Stomach (tissue), 9 donors: ENCODE results near the gene PFDN2. TPM values are rescaled to one million over a fixed set of nuclear protein-coding genes. Genes with fewer than 3 reads are reported as not detected.

Source experiments
- DNase-seq, 2 donors: peaks; one replicate each; pipeline versions ENCODE4 v3.0.0 to v3.0.0-alpha.2; 2013 to 2019
- H3K27ac ChIP-seq, 5 donors: fragments of 200-600 bp in 4 of 5; sonication (generic) in 4 of 5; one replicate each; pipeline ENCODE4 v1.5.1; 2013 to 2019; ENCODE audit warnings: mild to moderate bottlenecking in 1 of 5, moderate library complexity in 1 of 5
- H3K27me3 ChIP-seq, 3 donors: fragments of 200-600 bp; sonication (generic); one replicate each; pipeline ENCODE4 v1.5.1; 2017 to 2019; ENCODE audit warnings: mixed run types in 1 of 3
- H3K36me3 ChIP-seq, 4 donors: fragments of 200-600 bp; sonication (generic); 1 replicate in 3 of 4; 2 replicates in 1 of 4; pipeline ENCODE4 v1.5.1; 2016 to 2019
- H3K4me1 ChIP-seq, 4 donors: fragments of 200-600 bp; sonication (generic); one replicate each; pipeline ENCODE4 v1.5.1; 2016 to 2019
- H3K4me3 ChIP-seq, 4 donors: fragments of 200-600 bp; sonication (generic) in 3 of 4; one replicate each; pipeline ENCODE4 v1.5.1; 2016 to 2019; ENCODE audit warnings: mild to moderate bottlenecking in 1 of 4
- H3K9me3 ChIP-seq, 4 donors: fragments of 200-600 bp; sonication (generic); one replicate each; pipeline ENCODE4 v1.5.1; 2016 to 2019
- CTCF ChIP-seq, 7 experiments: fragments of 450-650 bp in 4 of 7; fragments of 200-600 bp in 3 of 7; sonication (generic) in 3 of 7; IDR thresholded peaks; one replicate each; pipeline ENCODE4 v1.5.1; 2016 to 2019; ENCODE audit warnings: antibody characterized with exemption in 7 of 7, control low read depth in 2 of 7, mild to moderate bottlenecking in 1 of 7
- EP300 ChIP-seq: sonication (generic); formaldehyde crosslinking; IDR thresholded peaks from one replicate; pipeline ENCODE4 v1.6.1; 2017; ENCODE audit warnings: antibody characterized with exemption
- POLR2A ChIP-seq, 4 donors: fragments of 450-650 bp; IDR thresholded peaks; one replicate each; pipeline ENCODE4 v1.6.1; 2016; ENCODE audit warnings: antibody characterized with exemption in 4 of 4, control low read depth in 2 of 4, mild to moderate bottlenecking in 1 of 4, moderate library complexity in 1 of 4
- POLR2AphosphoS5 ChIP-seq, 3 donors: sonication (generic); formaldehyde crosslinking; IDR thresholded peaks; one replicate each; pipeline ENCODE4 v1.6.1; 2016; ENCODE audit warnings: antibody characterized with exemption in 3 of 3
- WGBS, 5 donors: extraction: QIAGEN DNeasy Blood & Tissue Kit in 3 of 5; methylation state at CpG; one replicate each; pipeline versions ENCODE4 v1.1.5 to v1.1.7; 2013 to 2018; 5-methylcytosine and 5-hydroxymethylcytosine counted together
- intact Hi-C: fragments of 100-400 bp; cut with DNase I; formaldehyde crosslinking; loops from one replicate; pipeline ENCODE4 v1.15.1; 2023; ENCODE audit warnings: low total_unique reads
- polyA plus RNA-seq, 3 donors: library from polyadenylated mRNA; stranded (reverse); fragments of 200-250 nt; gene quantifications; one replicate each; pipeline ENCODE4 v1.2.3, GENCODE V29; 2013
- total RNA-seq, 5 donors: library from RNA; depleted of rRNA; stranded (reverse); fragments of >200 nt; gene quantifications; one replicate each; pipeline versions ENCODE4 v1.1.0 to v1.2.3, GENCODE V29; 2014 to 2016
- donor health status: healthy with polysubstance abuse.
- donor health status: Bipolar disorder and iron deficiency.
- donor health status: healthy.

Gene PFDN2
- total and polyA plus RNA-seq, 8 donors: 11.6 to 166 (median 59.4) TPM; not detected in 2

GRCh38 chr1:161162052-161162451 is 44.2 kb upstream of the PFDN2 start:
- TF ChIP-seq POLR2A (IDR thresholded peaks at IDR 0.05) (no peak), CTCF (IDR thresholded peaks at IDR 0.05) (no peak), POLR2AphosphoS5 (IDR thresholded peaks at IDR 0.05) (no peak), EP300 (no peak)

DNA sequence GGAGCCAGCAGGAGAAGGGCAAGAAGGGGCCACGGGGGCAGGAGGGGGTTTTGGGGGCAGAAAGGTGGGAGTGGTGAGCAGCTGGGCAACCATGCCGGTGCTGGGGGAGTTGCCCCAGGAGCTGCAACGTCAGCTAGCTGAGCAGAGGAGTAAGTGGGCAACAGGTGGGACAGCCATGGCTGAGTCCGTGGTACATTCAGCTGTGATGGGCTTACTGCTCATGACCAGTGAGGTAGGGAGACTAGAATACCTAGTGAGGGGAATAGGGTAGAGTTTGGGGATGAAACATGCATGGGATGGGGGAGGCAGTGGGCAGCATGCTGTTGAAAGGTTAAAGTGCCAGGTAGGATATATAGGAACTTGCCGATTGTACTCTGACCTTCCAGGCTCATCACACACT is 43.8 kb upstream of the PFDN2 start:
- WGBS, 5 donors: 83 to 92% (median 89%) methylated on average over 5 of the region's 5 CpGs
- intact Hi-C loops: no loop called here
- Histone ChIP-seq H3K9me3 (no peaks in the 10 kb centered on the region), H3K4me1 (peaks cover 31 to 58% (median 52%) of the 10 kb centered on the region in 4 donors), H3K4me3 (no peak overlapping the region), H3K27ac (peak overlapping the region in 2 of 5 donors; percentile 6 to 22), H3K27me3 (no peaks in the 10 kb centered on the region), H3K36me3 (peaks cover 9 to 68% (median 59%) of the 10 kb centered on the region in 4 donors)
- no peak for TF ChIP-seq EP300
- TF ChIP-seq POLR2A (IDR thresholded peaks at IDR 0.05): no peak
- no peak for TF ChIP-seq CTCF (IDR thresholded peaks at IDR 0.05)
- no peak for TF ChIP-seq POLR2AphosphoS5 (IDR thresholded peaks at IDR 0.05)
- DNase-seq: no peak

More at GRCh38 chr1:161162052-161162451, 44.2 kb upstream of the PFDN2 start:
- H3K4me3 ChIP-seq: no peak overlapping the region
- no peak for DNase-seq
- H3K9me3 ChIP-seq: no peaks in the 10 kb centered on the region
- no peak overlapping the region for H3K27ac ChIP-seq
- H3K4me1 ChIP-seq: peaks cover 34 to 62% (median 56%) of the 10 kb centered on the region in 4 donors
- 76 to 82% (median 79%) methylated on average over 7 of the region's 7 CpGs for WGBS, 5 donors
- intact Hi-C loops: no loop called here
- no peaks in the 10 kb centered on the region for H3K27me3 ChIP-seq
- peaks cover 9 to 66% (median 55%) of the 10 kb centered on the region in 4 donors for H3K36me3 ChIP-seq

DNA sequence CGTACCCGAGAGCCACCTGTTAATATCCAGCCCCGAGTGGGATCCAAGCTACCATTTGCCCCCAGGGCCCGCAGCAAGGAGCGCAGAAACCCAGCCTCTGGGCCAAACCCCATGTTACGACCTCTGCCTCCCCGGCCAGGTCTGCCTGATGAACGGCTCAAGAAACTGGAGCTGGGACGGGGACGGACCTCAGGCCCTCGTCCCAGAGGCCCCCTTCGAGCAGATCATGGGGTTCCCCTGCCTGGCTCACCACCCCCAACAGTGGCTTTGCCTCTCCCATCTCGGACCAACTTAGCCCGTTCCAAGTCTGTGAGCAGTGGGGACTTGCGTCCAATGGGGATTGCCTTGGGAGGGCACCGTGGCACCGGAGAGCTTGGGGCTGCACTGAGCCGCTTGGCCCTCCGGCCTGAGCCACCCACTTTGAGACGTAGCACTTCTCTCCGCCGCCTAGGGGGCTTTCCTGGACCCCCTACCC is 42.9 kb upstream of the PFDN2 start:
- no peak for DNase-seq
- WGBS, 5 donors: 92 to 95% (median 94%) methylated on average over 15 to 22 of the region's 22 CpGs
- no peaks in the 10 kb centered on the region for H3K27me3 ChIP-seq
- TF ChIP-seq POLR2A (IDR thresholded peaks at IDR 0.05): no peak
- no peak for TF ChIP-seq CTCF (IDR thresholded peaks at IDR 0.05)
- no peak for TF ChIP-seq EP300
- no peak for TF ChIP-seq POLR2AphosphoS5 (IDR thresholded peaks at IDR 0.05)
- H3K4me1 ChIP-seq: peaks cover 31 to 59% (median 49%) of the 10 kb centered on the region in 4 donors
- H3K27ac ChIP-seq: peak overlapping the region in 1 of 5 donors; percentile 90
- peak overlapping the region in 1 of 4 donors; percentile 96 for H3K4me3 ChIP-seq
- intact Hi-C loops: no loop called here
- peaks cover 9 to 68% (median 59%) of the 10 kb centered on the region in 4 donors for H3K36me3 ChIP-seq
- no peaks in the 10 kb centered on the region for H3K9me3 ChIP-seq

DNA sequence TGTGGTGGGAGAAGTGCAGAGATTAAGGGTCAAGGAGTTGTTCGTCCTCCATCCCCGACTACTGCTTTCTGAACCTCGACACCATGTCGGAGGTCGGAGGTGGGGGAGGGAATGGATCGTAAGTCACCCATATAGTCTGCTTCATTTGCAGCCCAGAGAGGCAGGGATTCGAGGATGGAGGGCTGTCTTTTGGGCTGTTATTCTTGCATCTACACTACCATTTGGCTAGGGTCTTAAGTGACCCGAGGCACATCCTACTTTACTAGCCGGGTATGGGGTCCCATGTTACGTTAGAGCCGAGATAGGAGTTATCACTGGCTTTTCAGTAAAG is 42.0 kb upstream of the PFDN2 start:
- no peak for TF ChIP-seq EP300
- TF ChIP-seq CTCF (IDR thresholded peaks at IDR 0.05): no peak
- TF ChIP-seq POLR2A (IDR thresholded peaks at IDR 0.05): no peak
- no peak for TF ChIP-seq POLR2AphosphoS5 (IDR thresholded peaks at IDR 0.05)
- DNase-seq: no peak
- Histone ChIP-seq H3K27ac (peak overlapping the region; percentile 87 to 93 (median 90)), H3K27me3 (no peaks in the 10 kb centered on the region), H3K9me3 (no peaks in the 10 kb centered on the region), H3K4me1 (peaks cover 30 to 59% (median 48%) of the 10 kb centered on the region in 4 donors), H3K36me3 (peaks cover 9 to 65% (median 59%) of the 10 kb centered on the region in 4 donors), H3K4me3 (peak overlapping the region; percentile 69 to 99 (median 93))
- intact Hi-C loops: no loop called here
- 3 to 6% (median 6%) methylated on average over 11 of the region's 11 CpGs for WGBS, 5 donors
